AG20443 (cell line): Measurements from ENCODE around the gene RING1.
"Not testable (repeated sequence)": the region's sequence is repeated elsewhere in the genome, so short reads cannot be mapped to it uniquely, and the experiment has no call there.

Source experiments
- DNase-seq: peaks from one replicate; pipeline ENCODE4 v3.0.0; 2012; ENCODE audit warnings: low spot score, mixed read lengths

The RING1 gene

DNA sequence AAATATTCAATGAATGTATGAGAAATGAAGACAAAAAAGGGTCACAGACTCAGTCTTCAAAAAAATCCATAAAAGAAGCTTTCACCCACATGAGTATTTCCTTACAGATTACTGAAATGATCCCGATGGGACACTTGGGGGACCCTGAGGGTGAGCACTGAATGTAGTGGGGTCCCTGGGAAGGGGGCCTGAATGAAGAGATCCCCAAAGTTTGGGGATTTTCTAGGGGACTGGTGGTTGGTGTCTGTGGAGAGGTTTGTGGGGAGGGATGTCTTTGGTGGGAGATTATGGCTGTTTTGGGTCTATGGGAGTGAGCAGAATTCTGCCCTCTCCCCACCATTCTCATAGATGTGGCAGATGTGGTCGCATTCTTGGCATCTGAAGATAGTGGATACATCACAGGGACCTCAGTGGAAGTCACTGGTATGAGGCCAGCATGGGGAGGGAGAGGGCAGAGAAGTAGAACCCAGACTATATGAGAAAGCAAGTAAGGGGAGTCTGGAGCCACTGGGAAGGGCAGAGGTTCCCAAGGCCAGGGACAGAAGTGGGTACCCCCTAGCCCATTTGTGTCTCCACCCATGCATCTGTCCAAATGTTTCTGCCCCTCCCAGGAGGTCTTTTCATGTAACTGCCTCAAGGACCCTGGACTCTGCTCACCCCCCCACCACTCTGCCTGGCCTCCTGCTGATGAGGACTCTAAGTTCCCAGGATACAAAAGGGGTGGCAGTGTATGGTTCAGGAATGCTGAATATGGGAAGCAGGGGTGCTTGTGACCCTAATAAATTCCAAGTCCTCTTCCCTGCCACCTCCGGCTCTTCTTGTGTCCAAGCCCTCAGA is 2.1 kb upstream of the RING1 start:
- no peak for DNase-seq

- DNase-seq: peak; percentile 71
These were observed 1.3 kb upstream of the RING1 start for GRCh38 chr6:33206864-33207551.

DNA sequence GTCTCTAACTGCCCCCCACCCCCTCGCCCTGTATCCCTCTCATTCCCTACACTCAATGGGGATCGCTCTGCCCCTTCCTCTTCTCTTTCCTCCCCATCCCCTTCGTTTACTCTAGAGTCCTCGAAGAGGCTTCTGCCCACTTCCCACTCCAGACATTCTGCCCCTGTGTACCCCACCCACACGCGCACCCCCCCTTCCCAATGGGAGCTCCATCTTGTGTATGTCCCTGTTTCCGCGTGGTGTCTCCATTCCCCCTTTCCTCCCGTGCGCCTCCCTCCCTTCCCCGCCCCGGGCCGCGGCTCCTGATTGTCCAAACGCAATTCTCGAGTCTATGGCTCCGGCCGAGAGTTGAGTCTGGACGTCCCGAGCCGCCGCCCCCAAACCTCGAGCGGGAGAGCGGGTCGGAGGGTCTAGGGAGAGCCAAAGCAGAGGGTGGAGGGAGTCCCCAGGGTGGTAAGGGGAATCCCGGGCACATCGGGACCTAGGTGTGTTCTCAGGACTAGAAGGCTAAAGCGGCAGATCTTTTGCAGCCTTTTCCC is 679 bp upstream of the RING1 start:
- peak; percentile 71 for DNase-seq

DNA sequence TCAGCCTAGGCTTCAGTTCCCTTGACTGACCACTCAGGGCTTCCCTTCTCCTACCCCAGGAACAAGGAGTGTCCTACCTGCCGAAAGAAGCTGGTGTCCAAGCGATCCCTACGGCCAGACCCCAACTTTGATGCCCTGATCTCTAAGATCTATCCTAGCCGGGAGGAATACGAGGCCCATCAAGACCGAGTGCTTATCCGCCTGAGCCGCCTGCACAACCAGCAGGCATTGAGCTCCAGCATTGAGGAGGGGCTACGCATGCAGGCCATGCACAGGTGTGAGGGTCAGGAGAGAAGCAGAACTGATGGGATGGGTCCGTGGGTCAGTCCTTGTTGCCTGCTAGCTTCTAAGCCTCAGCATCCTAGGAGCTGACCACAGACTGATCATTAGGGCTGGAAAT is 1.6 kb downstream of the RING1 start:
- no peak for DNase-seq

GRCh38 chr6:33211136-33211535 is 2.8 kb downstream of the RING1 start:
- no peak for DNase-seq

- no peak for DNase-seq
These were observed 3.5 kb downstream of the RING1 start for GRCh38 chr6:33211666-33212422.

DNA sequence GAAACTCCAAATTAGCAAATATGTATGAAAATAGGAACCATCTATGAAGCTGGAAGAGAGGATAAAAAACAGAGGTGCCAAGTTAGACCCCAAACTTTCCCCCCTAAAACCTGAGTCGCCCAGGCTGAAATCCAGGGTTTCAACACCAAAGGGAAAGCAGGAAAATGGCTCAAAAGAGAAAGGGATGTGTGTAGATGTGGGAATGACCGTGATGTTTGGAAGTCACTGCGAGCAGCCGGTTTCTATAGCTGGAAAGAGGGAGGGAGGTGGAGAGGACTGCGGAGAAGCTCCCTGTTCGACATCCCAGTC is 4.5 kb downstream of the RING1 start:
- no peak for DNase-seq

DNA sequence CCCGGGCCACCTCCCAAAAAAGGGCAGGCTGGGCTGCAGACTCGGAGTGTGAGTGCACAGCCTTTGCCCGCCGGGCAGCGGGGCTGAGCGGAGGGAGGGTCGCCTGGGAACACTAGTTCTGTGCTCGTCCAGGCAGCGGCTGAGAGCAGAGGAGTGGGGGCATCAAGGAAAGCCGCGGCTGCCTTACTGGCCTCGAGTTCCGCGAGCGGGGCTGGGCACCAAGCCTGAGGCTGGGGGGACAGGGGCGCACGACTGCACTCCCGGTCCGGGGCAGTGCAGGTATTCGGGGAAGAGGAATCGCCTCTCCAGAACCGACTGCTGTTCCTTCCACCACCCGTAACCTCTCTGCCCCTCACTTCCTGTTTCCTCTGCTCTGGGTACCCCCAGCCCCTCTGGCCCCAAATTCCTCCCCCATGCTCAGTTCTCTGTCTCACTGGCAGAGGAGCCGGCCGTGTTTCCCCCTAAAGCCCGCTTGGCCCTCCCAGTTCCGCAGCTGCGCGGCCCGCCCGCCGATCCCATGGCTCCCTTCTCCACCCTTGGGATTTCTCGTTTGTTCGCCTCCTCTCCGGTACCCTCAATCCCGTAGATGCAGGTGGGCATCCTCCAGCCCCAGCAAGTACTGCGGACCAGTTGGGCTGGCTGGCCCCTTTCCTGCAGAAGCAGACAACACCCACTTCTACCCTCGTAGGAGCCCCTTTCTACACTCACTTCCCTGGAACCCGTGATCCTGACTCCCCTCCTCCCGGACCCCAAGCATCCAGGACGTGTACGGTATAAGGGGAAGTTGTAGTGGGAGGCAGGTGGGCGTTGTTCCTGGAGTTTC is 5.1 kb downstream of the RING1 start:
- DNase-seq: peak; percentile 59

- DNase-seq: no peak
These were observed 5.7 kb downstream of the RING1 start for GRCh38 chr6:33213989-33214335.

- no peak for DNase-seq
These were observed 7.2 kb downstream of the RING1 start for GRCh38 chr6:33215271-33216116.

GRCh38 chr6:33216117-33216649 is 7.9 kb downstream of the RING1 start:
- DNase-seq: no peak

DNA sequence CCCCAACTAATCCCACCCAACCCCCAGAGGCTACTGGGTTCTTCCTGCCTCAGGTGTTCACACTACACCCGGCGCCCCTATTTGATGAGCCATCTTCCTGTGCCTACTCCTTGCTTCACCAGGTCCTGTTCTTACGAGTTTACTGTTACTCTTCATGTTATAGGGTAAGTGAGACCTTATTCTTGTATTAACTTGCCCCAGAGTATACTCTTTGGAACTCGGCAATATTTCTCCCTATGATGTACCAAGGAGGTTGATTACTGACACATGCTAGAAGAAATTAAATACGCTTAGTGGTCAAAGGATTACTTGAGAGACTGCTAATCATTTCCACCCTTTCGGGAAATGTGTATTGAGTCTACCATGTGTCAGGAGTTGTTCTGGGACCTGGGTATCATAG is 8.9 kb downstream of the RING1 start:
- DNase-seq: no peak

GRCh38 chr6:33217681-33218080 is 9.4 kb downstream of the RING1 start:
- DNase-seq: no peak

DNA sequence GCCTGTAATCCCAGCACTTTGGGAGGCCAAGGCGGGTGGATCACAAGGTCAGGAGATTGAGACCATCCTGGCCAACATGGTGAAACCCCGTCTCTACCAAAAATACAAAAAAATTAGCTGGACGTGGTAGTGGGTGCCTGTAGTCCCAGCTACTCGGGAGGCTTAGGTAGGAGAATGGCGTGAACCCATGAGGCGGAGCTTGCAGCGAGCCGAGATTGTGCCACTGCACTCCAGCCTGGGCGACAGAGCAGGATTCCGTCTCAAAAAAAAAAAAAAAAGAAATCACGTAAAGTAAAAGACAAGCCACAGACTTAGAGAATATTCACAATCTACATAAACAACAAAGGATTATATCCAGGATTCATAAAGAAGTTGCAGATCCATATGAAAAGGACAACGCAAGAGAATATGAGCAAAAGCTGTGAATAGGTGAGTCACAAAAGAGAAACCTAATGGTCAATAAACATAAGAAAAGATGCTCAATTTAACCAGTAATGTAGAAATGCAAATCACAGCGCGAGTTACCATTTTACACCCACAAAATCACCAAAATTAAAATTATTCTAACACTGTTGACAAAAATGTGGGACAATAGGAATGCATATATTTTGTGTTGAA is 18.3 kb downstream of the RING1 start:
- not testable (repeated sequence) for DNase-seq

GRCh38 chr6:33235221-33235634 is 26.9 kb downstream of the RING1 start:
- DNase-seq: no peak

- DNase-seq: no peak
These were observed 28.0 kb downstream of the RING1 start for GRCh38 chr6:33236328-33236727.

- no peak for DNase-seq
These were observed 28.6 kb downstream of the RING1 start for GRCh38 chr6:33236852-33237251.

- DNase-seq: no peak
These were observed 29.4 kb downstream of the RING1 start for GRCh38 chr6:33237741-33238140.

- no peak for DNase-seq
These were observed 33.7 kb downstream of the RING1 start for GRCh38 chr6:33241968-33242367.

DNA sequence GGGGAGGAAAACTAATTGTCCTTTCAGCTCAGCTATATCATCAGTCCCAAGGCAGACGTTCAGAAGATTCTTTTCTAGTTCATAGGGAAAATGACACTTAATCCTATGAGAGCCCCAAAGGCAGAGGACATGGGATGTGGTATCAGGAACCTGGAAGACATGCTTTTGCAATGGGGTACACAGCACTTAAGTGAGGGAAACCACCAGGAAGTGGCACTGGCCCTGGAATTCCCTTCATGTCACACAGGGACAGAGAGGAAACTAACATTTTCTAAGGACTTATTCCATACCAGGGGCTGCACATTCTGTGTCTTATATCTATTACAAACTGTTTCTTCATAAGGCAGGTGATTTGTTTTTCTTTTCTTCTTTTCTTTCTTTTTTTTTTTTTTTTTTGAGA is 35.2 kb downstream of the RING1 start:
- DNase-seq: no peak
